Calu3 (cell line): ENCODE data around the gene VPS26A. TPM values are rescaled to one million over a fixed set of nuclear protein-coding genes. Genes with fewer than 3 reads are reported as not detected.

ENCODE experiments used
- BruUV-seq: library from RNA; stranded (reverse); fragments of 400-500 nt; replicated peaks from 2 replicates; lab custom pipeline; 2021; lab: Mats Ljungman, UMichigan
- CTCF ChIA-PET: fragments of 300-600 bp; sonication (Branson Sonifier 250); formaldehyde crosslinking; loops from one replicate; lab custom pipeline; 2022; ENCODE audit warnings: antibody characterized with exemption; lab: Charles Lee
- DNase-seq: peaks from one replicate; pipeline ENCODE4 v3.0.0; 2022
- H3K27ac Mint-ChIP-seq: one replicate; pipeline ENCODE4 v1.8.0; 2022; ENCODE audit warnings: mixed read lengths; ENCODE audit not compliant: unreplicated experiment
- H3K27me3 Mint-ChIP-seq: one replicate; pipeline ENCODE4 v1.8.0; 2022; ENCODE audit warnings: mixed read lengths; ENCODE audit not compliant: unreplicated experiment
- H3K36me3 Mint-ChIP-seq: one replicate; pipeline ENCODE4 v1.8.0; 2022; ENCODE audit warnings: mild to moderate bottlenecking, moderate library complexity, mixed read lengths; ENCODE audit not compliant: insufficient read depth, unreplicated experiment
- H3K4me1 Mint-ChIP-seq: one replicate; pipeline ENCODE4 v1.8.0; 2022; ENCODE audit warnings: mild to moderate bottlenecking, low read depth, mixed read lengths; ENCODE audit not compliant: unreplicated experiment
- H3K4me3 Mint-ChIP-seq: one replicate; pipeline ENCODE4 v1.8.0; 2022; ENCODE audit warnings: mild to moderate bottlenecking, low read depth, moderate library complexity, mixed read lengths; ENCODE audit not compliant: unreplicated experiment
- H3K9me3 Mint-ChIP-seq: one replicate; pipeline ENCODE4 v1.8.0; 2022; ENCODE audit warnings: low read depth, mixed read lengths; ENCODE audit not compliant: unreplicated experiment
- CTCF ChIP-seq: fragments of 200-600 bp; IDR thresholded peaks from one replicate; pipeline ENCODE4 v1.8.0; 2022; ENCODE audit warnings: antibody characterized with exemption; ENCODE audit not compliant: unreplicated experiment
- intact Hi-C: fragments of 100-400 bp; cut with micrococcal nuclease; formaldehyde crosslinking; loops from one replicate; pipeline ENCODE4 v1.10.0; 2022; ENCODE audit not compliant: unreplicated experiment
- total RNA-seq: library from RNA; stranded (reverse); gene quantifications from 2 replicates; pipeline ENCODE4 v1.2.3, GENCODE V29; 2022

The VPS26A gene
- total RNA-seq, 1 experiment from 2014 or later: 80.3 TPM

DNA sequence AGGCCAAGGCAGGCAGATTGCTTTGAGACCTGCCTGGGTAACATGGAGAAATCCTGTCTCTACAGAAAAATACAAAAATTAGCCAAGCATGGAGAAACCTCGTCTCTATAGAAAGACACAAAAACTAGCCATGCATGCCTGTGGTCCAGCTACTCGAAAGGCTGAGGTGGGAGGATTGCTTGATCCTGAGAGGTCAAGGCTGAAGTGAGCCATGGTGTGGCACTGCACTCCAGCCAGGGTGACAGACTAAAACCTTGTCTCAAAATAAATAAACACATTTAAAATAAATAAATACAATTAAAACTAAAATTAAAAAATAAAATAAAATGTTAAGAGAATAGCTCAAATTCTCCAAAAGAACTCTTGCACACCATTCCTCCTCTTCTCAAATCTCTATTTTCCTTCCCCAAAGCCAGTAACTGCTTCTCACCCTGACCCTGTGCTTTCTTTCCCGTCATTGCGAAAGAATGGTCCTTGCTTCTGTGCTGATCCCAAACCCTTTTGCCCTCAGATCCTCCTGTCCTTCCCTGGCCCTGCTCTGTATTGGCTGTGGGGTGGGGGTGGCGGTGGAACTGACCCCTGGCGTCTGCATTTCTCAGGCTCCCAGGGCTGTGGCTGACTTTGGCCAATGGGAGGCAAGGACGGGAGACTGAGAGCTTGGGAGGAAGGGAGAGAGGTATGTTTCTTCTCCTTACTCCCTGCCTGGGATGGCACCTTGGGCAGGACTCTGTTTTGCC, 23.7 kb upstream of the VPS26A start:
- H3K36me3 Mint-ChIP-seq: no peaks in the 10 kb centered on the region
- no peak for DNase-seq
- H3K4me3 Mint-ChIP-seq: no peak overlapping the region
- peaks cover 8% of the 10 kb centered on the region for H3K4me1 Mint-ChIP-seq
- peaks cover 35% of the 10 kb centered on the region for H3K27me3 Mint-ChIP-seq
- no peaks in the 10 kb centered on the region for H3K9me3 Mint-ChIP-seq
- intact Hi-C loops: no loop called here
- no peak for TF ChIP-seq CTCF
- H3K27ac Mint-ChIP-seq: no peak overlapping the region
- BruUV-seq: no TSS peak
- CTCF ChIA-PET: no interaction called here

GRCh38 chr10:69101451-69102095, 22.4 kb upstream of the VPS26A start:
- H3K4me3 Mint-ChIP-seq: no peak overlapping the region
- CTCF ChIA-PET: interaction anchor here (1.0 kb wide), 1 partner anchor 42 kb away, joined by 6 read pairs; no protein-coding TSS in a partner anchor
- intact Hi-C loops: no loop called here

DNA sequence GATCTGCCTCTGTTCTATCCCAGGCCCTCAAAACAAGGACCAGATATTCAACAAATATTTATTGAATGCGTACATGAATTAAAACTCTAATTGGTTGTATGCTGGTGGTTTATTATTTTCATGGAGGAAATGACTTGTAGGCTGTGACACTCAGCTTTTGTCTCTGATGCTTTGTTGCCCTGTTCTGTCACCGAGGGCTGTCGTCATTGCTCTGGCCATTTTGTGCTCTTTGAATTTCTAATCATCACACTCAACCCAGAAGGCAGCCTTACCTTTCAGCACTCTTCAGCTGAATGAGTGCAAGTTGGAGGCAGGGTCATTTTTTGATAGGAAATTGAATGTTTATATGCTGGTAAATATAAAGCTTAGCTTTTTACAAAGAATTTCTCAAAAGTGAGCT, 21.5 kb upstream of the VPS26A start:
- Mint-ChIP-seq H3K9me3 (no peaks in the 10 kb centered on the region), H3K27me3 (peaks cover 40% of the 10 kb centered on the region), H3K36me3 (no peaks in the 10 kb centered on the region), H3K4me1 (peaks cover 8% of the 10 kb centered on the region), H3K27ac (no peak overlapping the region), H3K4me3 (no peak overlapping the region)
- no peak for TF ChIP-seq CTCF
- BruUV-seq: no TSS peak
- DNase-seq: no peak
- CTCF ChIA-PET: interaction anchor here (1.0 kb wide), 1 partner anchor 41 kb away, joined by 6 read pairs; no protein-coding TSS in a partner anchor
- intact Hi-C loops: no loop called here

More at GRCh38 chr10:69101451-69102095, 22.4 kb upstream of the VPS26A start:
- no peak for DNase-seq
- no peak for TF ChIP-seq CTCF
- H3K27ac Mint-ChIP-seq: no peak overlapping the region
- no TSS peak for BruUV-seq
- H3K27me3 Mint-ChIP-seq: peaks cover 40% of the 10 kb centered on the region
- peaks cover 8% of the 10 kb centered on the region for H3K4me1 Mint-ChIP-seq
- no peaks in the 10 kb centered on the region for H3K9me3 Mint-ChIP-seq
- H3K36me3 Mint-ChIP-seq: no peaks in the 10 kb centered on the region

DNA sequence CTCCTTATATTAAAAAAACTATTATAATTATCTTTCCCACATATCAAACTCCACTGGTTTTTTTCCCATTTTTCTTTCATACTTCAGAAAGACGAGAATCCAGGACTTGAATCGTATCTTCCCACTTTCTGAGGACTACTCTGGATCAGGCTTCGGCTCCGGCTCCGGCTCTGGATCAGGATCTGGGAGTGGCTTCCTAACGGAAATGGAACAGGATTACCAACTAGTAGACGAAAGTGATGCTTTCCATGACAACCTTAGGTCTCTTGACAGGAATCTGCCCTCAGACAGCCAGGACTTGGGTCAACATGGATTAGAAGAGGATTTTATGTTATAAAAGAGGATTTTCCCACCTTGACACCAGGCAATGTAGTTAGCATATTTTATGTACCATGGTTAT, 20.2 kb upstream of the VPS26A start:
- CTCF ChIA-PET: interaction anchor here (0.6 kb wide), 1 partner anchor 18 kb away, joined by 3 read pairs; no protein-coding TSS in a partner anchor
- intact Hi-C loops: no loop called here

More for the DNA sequence above, 20.2 kb upstream of the VPS26A start:
- H3K9me3 Mint-ChIP-seq: no peaks in the 10 kb centered on the region
- no peak overlapping the region for H3K27ac Mint-ChIP-seq
- H3K4me3 Mint-ChIP-seq: no peak overlapping the region
- peaks cover 40% of the 10 kb centered on the region for H3K27me3 Mint-ChIP-seq
- no peak for TF ChIP-seq CTCF
- H3K4me1 Mint-ChIP-seq: peaks cover 8% of the 10 kb centered on the region
- no peaks in the 10 kb centered on the region for H3K36me3 Mint-ChIP-seq
- BruUV-seq: no TSS peak
- no peak for DNase-seq
